HG03108 (cell line): ENCODE data around the gene BEGAIN.

ENCODE experiments used
- ATAC-seq: cut with Tn5 transposase; IDR thresholded peaks from one replicate; pipeline ENCODE4 v1.9.1; 2021; ENCODE audit warnings: moderate library complexity; ENCODE audit not compliant: unreplicated experiment

BEGAIN gene

DNA sequence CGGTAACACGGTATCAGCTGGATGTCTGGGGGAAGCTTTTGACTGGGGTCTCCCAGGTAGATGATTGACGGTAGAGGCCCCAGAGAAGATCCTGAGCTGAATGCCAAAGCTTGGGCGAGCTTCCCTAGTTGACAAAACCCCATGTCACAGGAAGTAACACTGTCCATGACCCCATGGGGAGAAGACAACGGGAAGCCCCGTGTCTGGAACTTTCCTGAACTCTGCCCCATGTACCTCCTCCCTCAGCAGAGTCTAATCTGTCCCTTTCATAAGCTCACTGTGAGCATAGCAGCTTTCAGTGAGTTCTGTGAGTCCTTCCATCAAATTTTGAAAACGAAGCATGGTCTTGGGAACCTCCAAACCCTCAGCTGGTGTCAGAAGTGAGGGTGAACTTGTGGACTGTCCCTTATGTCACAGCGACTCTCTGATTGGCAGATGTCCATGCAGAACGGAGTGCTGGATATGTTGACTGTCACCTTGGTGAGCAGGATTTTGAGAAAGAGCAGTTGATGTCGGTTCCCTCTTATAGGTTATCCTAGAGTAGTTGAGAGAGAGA lies 29.7 kb upstream of the BEGAIN start:
- ATAC-seq: no peak

DNA sequence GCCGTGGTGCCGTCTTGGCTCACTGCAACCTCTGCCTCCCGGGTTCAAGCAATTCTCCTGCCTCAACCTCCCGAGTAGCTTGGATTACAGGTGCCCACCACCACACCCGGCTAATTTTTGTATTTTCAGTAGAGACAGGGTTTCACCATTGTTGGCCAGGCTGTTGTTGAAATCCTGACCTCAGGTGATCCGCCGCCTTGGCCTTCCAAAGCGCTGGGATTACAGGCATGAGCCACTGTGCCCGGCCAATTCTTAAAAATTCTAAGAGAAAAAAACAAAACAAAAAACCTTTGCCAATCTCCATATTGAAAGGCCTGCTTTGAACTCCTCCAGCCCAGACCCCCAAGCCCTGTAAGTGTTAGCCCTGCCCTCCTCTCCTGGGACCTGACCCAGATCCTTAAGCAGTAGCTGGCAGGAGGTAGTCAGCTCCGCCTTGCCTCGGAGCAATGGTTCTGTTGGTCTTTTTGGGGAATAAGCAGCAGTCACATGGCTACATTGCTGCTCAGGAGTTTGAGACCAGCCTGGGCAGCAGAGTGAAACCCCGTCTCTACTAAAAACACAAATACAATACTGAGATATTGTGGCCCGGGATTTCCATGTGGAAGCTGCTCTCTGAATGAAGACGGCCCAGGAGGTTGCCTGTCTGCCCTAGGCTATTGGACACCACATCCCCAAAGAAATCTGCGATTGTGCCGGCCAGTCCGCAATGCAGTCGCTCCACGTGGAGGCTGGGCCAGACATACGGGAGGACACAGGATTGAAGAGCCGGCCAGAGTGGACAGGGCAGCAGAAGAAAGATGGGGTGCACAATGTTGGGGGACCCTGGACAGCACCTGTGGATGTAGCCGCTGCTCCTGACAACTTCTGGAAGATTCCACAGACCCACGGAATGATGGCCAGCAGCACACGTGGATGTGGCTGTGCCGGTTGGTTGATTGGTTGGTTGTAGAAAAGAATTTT lies 28.8 kb upstream of the BEGAIN start:
- ATAC-seq: no peak

DNA sequence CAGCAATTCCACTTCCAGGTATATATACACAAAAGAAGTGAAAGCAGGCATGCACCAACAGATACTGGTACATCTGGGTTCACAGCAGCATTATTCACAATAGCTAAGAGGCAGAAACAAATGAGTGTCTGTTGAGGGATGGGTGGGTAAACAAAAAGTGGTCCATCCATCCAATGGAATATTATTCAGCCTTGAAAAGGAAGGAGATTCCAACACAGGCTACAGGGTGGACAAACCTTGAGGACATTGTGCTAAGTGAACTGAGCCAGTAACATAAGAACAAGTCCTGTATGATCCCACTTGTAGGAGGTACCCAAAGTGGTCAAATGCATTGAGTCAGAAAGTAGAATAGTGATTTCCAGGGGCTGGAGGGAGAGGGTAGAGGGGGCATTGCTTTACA lies 27.6 kb upstream of the BEGAIN start:
- no peak for ATAC-seq

DNA sequence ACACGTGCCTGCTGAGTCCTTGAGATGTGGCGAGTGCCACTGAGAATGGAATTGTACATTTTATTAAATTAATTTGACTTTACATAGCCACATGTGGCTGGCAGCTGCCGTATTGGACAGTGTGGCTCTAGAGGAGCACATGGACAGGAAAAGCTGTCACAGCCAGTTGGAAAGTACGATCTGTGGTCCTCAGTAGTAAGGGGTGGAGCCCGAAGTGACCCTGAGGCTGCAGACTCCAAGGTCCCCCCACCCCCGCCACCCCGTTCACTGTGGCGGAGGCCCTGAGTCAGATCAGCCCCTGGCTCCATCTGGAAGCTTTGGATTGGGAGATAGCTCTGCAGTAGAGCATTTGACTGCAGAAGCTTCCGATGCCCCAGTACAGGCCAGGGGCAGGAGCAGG lies 25.8 kb upstream of the BEGAIN start:
- ATAC-seq: no peak

DNA sequence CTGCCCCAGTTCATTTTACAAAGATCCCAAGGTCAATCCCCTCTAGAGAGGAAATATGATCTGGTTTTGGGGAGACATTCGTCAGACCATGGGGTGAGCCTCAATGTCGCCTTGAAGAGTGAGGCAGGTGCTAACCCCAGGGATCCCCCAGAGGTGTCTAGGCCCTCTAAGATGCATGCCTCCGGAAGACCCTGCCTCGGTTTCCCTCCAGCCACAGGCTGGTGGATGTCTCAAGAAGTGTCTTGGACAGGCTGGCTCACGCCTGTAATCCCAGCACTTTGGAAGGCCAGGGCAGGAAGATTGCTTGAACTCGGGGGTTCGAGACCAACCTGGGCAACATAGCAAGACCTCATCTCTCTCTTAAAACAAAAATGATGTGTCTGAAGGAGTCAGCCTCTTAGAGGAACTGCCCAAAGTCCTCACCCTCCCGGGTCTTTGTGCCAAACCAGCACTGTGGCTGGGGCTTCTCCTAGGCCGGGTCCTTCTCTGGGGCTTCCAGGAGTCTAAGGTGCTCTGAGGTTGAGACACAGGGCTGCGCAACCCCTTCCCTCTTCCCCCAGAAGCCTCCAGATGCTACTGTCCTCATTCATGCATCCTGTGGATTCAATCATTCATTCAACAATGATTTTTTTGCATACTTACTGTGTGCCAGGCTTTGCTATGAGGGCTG lies 24.7 kb upstream of the BEGAIN start:
- no peak for ATAC-seq

DNA sequence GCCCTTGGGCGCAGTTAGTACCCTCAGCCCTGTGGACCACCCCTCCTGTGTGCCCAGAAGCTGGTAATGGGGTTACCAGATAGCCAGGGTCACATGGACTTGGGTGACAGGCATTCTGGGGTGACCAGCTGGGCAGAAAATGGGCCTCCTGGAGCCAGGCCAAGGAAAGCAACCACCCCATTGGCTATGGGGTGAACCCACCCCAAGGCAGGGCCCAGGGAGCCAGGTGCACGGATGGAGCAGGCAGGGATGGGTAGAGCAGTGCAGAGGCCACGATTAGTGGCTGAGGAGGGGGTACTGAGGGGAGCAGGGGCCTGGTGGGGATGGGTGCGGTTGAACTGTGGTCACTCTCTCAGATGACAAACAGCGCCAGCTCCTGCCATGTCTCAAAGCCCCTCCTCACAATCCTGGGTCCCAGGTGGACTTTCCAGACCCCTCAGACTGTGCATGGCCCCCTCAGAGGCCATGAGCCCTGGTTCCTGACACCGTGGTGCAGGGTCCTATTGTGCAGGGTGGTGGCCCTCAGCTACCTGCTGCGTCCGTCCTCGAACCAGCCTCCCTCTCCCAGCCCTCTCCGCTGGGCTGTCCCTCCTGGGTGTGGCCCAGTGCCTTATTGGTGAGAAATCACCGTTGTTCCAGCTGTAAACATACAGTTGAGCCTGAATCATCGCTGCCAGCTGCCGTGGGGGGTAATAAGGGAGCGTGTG lies 23.4 kb upstream of the BEGAIN start:
- ATAC-seq: no peak

DNA sequence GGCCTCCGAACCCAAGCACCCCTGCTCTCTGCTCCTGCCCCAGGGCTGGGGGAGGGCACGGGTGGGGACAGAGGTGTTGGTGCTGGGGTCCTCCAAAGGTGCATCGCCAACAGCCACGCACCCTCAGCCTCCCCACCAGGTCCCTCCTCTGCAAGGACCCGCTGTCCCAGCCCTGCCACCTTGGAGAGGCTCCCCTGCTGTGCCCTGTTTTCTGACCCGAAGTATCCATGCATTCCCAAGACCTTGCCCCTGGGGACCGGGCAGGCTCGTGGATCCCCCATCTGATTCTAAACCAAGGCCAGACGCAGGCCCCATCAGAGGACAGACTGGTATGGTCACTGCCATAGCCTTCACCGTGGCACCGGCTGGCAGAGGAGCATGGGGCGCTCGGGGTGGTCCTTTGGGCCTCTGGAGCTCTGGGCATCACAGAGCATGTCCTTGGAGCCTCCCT lies 22.7 kb upstream of the BEGAIN start:
- ATAC-seq: no peak

DNA sequence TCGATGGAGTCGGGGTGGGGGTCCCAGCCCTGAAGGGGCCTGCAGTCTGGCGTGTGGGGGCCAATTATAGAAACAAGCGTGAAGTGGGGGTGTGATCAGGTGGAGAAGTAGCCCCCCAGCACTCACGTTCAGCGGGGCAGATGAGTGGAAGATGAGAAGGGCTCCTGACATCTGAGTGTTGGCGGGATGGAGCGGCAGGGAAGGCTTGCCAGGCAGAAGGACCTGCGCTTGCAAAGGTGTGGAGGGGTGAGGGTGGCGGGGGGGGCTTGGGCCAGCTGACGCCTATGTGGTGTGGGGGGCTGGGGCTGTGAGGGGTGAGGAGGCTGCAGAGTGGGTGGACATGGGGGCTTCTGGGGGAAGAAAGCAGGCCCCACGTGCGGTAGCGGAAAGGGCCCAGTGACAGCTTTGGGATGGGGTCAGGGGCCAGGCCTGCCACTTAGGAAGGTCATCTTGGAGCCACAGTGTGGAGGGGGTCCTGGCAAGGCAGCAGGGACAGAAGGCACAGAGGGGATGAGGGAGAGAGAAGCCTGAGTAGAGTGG lies 22.2 kb upstream of the BEGAIN start:
- ATAC-seq: no peak

DNA sequence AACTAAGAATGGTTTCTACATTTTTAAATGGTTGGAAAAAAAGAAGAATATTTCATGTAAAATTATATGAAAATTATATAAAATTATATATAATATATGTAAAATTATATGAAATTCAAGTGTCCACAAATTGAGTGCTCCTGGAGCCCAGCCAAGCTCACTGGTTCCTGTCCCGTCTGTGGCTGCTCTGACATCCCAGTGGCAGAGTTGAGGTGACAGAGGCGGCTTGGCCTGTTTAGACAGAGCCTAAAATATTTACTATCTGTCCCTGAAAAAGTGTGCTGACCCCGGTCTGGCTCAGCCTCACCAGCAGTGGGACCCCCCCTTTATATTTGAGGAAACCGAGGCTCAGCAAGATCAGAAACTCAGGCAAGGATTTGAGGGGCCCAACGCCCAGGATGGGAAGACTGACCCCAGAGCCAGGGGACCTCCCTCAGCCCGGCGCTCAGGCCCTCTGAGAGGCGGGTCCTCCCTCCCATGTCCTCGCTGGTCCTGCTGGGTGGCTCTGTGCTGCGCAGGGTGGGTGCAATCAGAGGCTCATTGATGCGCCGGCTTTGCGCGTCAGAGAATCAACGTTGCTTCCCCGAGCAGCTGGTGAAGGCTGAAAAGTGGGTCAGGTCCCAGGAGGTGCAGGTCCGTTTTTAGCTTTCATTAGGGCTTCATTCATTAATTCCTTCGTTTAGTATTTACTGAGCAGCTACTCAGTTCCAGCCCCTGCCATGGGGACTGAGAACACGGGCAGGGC lies 21.5 kb upstream of the BEGAIN start:
- no peak for ATAC-seq

DNA sequence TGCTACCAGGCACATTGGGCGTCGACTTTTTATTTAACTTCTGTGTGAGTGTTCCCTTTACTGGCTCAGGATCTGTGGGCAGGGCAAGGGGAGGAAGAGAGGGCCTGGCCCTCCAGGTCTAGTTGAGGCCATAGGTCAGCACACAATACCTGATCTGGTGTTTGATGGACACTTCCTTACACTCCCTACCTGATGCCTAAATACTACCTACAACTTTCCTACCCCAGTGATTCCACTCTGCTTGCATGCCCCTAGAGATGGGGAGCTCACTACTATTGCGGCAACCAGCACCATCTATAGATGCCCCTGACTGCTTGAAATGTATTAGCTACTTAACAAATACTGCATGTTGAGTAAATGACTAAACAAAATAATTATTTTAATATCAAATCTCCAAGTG lies 20.8 kb upstream of the BEGAIN start:
- ATAC-seq: no peak

DNA sequence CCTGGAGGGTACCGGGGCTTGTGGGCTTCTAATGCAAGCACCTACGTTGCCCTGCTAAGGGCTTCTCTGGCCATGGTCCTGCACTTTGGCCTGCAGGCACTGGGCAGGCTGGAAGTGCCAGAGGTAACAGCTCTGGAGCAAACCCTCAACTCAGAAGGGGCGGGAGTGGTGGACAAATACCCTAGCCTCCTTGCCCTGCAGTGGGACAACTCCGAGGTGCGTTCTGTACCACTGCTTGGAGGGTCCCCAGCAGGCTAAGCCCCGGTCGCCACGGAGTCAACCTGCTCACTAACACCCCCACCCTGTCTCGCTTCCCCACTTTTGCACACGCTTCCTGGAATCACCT lies 20.4 kb upstream of the BEGAIN start:
- ATAC-seq: no peak

DNA sequence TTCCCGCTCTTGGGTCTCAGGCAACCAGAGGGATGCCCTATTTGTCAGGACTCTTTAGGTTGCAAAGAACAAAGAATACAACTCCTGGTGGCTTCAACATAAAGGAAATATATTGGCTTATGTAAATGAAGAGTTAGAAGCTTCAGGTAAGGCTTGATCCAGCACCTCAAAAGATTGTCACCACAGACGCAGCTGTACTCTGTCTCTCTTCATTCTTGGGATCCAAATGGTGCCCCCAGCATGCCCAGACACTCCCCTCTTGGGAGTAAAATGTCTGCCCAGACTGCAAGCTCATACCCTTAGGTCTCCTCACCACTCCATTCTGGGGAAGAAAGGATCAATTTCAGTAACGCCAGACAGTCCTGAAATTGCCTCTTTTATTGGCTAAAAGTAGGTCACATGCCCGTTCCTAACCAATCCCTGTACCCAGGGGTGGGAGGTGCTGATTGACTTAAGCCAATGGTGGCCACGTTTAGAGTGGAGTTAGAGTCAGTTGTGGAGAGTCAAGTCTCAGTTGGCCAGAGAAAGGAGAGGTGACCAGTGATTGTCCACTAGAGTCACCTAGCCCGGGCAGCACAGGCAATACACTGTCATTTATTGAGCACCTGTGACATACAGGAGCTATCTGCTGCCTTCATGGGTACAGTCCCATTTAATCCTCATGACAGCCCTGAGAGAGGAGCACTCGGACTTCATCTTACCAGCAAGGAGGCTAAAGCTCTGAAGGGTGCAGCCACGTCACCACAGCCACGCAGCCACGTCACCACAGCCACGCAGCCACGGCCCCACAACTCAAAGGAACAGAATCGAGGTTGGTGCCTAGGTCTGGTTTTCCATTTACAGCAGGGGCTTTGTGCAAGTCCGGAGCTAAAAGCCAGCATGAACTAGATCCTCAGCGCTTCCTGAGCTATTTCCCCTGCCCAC lies 19.7 kb upstream of the BEGAIN start:
- ATAC-seq: no peak

DNA sequence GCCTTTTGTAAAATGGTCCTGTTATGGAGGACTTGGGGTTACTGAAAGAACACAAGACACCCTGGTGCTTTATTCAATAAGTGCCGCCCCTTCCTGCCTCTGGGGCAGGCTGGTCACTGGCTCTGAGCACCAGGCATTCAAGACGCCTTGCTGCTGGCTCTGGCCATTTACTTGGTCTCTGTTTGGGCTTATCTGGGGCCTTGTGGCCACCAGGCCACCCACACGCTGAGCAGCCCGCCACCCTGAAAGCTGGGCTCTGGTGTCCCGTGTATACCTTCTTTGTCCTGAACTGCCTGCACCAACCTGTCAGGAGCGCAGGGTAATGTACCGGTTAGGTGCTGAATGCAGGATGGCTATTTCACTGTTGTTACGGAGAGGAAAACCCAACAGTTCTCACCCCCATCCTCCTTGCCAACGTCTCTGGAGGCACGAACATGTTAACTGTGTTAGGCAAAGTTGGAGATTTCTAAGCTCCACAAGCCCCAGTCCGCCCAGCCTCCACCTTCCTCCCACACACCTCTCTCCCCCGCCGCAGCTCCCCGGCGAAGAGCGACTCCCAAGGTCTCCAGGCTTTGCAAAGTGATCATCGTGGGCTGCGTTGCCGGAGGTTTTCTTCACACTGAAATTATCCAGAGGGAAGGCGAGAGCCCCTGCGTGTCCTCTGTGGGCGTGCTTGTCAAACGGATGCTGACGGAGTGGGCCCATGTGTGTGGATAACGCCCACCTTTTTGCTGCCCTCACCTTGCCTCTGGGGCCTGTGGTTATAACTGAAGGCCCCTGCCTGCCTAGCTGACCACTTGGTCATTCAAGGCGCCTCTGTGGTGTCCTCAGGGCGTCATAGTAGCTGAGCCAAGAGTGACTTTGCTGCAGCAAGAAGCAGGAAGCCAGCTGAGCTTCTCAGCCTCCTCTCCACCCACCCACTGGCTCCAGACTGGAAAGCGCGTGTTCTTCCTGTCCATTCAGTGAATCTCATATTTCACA lies 18.8 kb upstream of the BEGAIN start:
- ATAC-seq: no peak

DNA sequence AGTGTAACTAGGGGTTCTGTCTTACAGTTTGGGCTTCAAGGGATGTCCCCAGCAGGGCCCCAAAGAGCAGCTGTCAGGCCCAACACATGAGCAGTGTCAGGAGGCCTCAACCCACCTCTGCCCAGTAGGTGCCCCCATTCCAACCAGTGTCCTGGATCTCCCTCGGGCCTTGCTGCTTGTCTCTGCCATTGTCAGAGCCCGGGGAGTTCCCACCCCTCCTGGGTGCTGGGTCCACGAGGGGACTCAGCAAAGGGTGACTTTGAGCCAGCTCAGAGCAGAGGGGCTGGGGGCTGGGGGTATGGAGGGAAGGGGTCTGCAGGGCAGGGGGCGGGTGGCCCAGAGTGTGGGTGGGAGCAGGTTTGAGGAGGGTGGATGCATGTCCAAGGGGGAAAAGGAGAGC lies 18.0 kb upstream of the BEGAIN start:
- ATAC-seq: no peak

DNA sequence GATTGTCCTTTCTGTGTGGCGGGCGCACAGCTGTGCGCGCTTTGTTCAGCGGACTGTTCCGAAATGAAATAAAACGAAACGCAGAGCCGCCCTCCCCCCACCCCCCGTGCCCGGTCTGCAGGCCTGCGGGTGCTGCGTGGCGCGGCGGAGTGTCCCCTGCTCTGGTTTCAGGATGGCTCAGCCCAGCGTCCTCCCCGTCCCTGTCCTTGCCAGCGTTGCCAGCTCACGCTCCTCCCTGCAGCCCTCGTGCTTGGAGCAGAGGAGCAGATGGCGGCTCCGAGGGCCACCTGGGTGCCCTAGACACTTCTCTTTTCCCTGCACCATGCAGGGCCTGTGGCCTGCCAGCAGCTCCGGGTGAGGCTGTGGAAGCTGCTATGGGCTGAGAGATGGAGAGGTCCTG lies 17.5 kb upstream of the BEGAIN start:
- ATAC-seq: no peak

DNA sequence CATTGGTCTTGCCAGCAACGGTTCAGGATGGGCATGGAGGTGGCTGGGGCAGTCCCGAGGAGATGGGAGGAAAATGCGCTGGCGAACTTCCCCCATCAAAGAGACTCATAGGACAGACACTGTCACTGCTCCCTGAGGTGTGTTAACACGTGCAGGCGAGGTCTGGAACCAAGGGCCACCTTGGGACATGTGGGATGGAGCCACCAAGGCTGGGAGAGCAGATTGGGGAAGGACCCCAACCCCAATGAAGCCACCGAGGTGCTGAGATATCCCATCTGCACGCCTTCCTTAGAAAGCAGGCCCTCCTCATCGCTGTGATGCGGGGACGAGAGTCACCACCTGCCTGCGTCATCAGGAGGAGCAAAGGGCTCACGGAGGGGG lies 16.9 kb upstream of the BEGAIN start:
- ATAC-seq: no peak

DNA sequence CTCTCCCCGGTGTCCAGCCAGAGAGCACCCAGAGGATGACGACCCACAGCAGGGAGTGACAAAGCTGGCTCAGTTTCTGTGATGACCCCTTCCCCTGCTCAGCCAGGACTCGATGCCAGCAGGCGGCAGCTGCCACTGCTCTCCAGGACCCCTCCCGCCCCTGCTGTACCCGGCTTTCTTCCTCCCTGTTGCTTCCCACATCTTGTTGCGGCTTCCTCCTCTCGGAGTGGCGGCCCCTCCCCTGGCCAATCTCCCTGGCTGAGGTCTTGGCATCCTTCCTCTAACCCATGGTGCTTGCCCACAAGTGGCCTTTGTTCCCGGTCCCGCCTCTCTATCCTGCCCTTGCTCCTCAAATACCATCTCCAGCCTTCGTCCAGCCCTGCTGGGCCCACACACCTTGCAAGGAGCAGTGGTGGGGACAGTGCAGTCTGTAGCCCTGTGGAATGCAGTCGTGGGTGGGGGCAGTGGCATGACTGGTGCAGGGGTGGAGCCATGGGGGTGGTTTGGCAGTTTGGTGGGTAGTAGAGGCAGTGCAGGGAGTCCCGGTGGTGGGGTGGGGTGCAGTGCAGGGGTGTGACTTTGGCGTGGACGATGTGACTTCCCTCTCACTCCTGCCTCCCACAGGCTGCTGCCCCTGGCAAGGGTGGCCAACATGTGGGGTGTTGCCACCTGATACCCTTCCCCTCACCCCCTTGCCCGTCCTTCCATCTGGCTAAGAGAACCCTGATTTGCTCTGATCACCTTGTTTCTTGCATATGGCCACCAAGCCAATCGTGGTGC lies 16.3 kb upstream of the BEGAIN start:
- no peak for ATAC-seq
